HG03095 (cell line): ENCODE measurements around the gene P3H3.
"Not testable (repeated sequence)": the region's sequence is repeated elsewhere in the genome, so short reads cannot be mapped to it uniquely, and the experiment has no call there.

Source experiments
- ATAC-seq: cut with Tn5 transposase; IDR thresholded peaks from one replicate; pipeline ENCODE4 v1.9.1; 2021; ENCODE audit warnings: moderate library complexity; ENCODE audit not compliant: unreplicated experiment

P3H3 gene

DNA sequence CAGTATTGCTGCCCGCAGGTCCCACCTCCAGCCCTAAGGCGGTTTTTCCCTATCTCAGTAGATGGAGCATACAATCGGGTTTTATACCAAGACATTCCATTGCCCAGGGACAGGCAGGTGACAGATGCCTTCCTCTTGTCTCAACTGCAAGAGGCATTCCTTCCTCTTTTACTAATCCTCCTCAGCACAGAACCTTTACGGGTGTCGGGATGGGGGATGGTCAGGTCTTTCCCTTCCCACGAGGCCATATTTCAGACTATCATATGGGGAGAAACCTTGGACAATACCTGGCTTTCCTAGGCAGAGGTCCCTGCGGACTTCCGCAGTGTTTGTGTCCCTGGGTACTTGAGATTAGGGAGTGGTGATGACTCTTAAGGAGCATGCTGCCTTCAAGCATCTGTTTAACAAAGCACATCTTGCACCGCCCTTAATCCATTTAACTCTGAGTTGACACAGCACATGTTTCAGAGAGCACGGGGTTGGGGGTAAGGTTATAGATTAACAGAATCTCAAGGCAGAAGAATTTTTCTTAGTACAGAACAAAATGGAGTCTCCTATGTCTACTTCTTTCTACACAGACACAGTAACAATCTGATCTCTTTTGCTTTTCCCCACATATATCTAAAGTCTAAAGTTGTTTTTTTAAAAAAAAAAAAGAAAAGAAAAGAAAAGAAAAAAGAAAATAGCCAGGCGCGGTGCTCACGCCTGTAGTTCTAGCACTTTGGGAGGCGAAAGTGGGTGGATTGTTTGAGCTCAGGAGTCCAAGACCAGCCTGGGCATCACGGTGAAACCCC is 58.2 kb downstream of the P3H3 start:
- not testable (repeated sequence) for ATAC-seq

DNA sequence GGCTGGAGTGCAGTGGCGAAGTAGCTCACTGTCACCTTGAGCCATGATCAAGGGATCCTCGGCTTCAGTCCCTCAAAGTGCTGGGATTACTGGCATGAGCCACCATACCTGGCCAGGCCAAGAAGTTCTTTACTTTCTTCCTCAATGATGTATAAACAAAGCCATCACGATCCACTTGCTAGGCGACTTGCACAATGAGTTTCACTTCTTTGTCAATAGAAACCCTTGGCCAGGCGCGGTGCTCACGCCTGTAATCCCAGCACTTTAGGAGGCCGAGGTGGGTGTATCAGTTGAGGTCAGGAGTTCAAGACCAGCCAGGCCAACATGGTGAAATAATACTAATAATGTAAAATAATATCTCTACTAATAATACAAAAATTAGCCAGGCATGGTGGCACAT is 59.3 kb downstream of the P3H3 start:
- no peak for ATAC-seq

- no peak for ATAC-seq
Measured at GRCh38 chr12:6888360-6888759, 60.2 kb downstream of the P3H3 start.

GRCh38 chr12:6888794-6889193 is 60.6 kb downstream of the P3H3 start:
- ATAC-seq = not testable (repeated sequence)
